H1 (cell line): ENCODE results near the gene INO80C. TPM values are rescaled to one million over a fixed set of nuclear protein-coding genes. Genes with fewer than 3 reads are reported as not detected.

Experiments
- ASH2L ChIP-seq: fragments of 200-600, 300-600 bp; sonication (generic); IDR thresholded peaks from one replicate; pipeline ENCODE4 v1.7.1; 2017; ENCODE audit warnings: low read length
- CBX8 ChIP-seq: fragments of 300-800, 300-1000 bp; sonication (generic); IDR thresholded peaks from 2 replicates; pipeline ENCODE4 v1.7.1; 2016; ENCODE audit warnings: low read depth, low read length, borderline replicate concordance
- CEBPB ChIP-seq: IDR thresholded peaks from 2 replicates; pipeline ENCODE4 v1.6.1; 2012; ENCODE audit warnings: low read depth, low read length
- KDM5A ChIP-seq: fragments of 200-600 bp; IDR thresholded peaks from 2 replicates; pipeline ENCODE4 v1.7.1; 2012; ENCODE audit warnings: mild to moderate bottlenecking, low read length, inconsistent platforms, mixed read lengths
- MAX ChIP-seq: IDR thresholded peaks from 2 replicates; pipeline ENCODE4 v1.6.1; 2012; ENCODE audit warnings: inconsistent platforms
- NRF1 ChIP-seq: IDR thresholded peaks from 2 replicates; pipeline ENCODE4 v1.6.1; 2011; ENCODE audit warnings: mild to moderate bottlenecking, low read depth, low read length, improper control_type of control experiment
- TAF7 ChIP-seq: optimal IDR thresholded peaks from 2 replicates; pipeline ENCODE3; 2011; ENCODE audit warnings: low read depth, mild to moderate bottlenecking, inconsistent platforms, low read length, moderate library complexity, borderline replicate concordance
- polyA plus RNA-seq, 7 experiments: library from polyadenylated mRNA; depleted of rRNA in 3 of 7; stranded (reverse) in 5 of 7; unstranded in 2 of 7; fragments of >200 nt in 5 of 7; fragments of 200-250 nt in 2 of 7; gene quantifications; 1 replicate in 5 of 7; 2 replicates in 1 of 7; 4 replicates in 1 of 7; pipeline versions ENCODE4 v1.2.1 to v1.2.3, GENCODE V29; 2011 to 2013; ENCODE audit warnings: missing spikeins in 2 of 7, mixed read lengths in 2 of 7
- total RNA-seq: library from RNA; stranded (reverse); fragmentation: NEBNext Ultra II Directional; extraction: Animal tissue kit (Norgen Biotek cat#: 25700); gene quantifications from 2 replicates; pipeline ENCODE4 v1.2.1, GENCODE V29; 2021

The INO80C gene
- total and polyA plus RNA-seq, 2 of the 8 experiments (the other 6 are each of a cell fraction or from before 2014, with no cell fraction given), result 30.1 to 48.9 TPM

GRCh38 chr18:35455926-35456763 lies 41.6 kb downstream of the INO80C start (continued):
- TF ChIP-seq ASH2L (no peak), KDM5A (no peak), MAX (no peak), CEBPB (no peak), TAF7 (no peak), CBX8 (no peak), NRF1 (no peak)
- TF ChIP-seq, all 59 proteins: peak for 0
